ENCODE measurements around the gene TMEM53.

GRCh38 chr1:44695671-44696070 is 21.4 kb upstream of the TMEM53 start:
- no peak for TF ChIP-seq EP300 (IDR thresholded peaks at IDR 0.05)
- TF ChIP-seq POLR2A (IDR thresholded peaks at IDR 0.05), result no peak
- no peak for TF ChIP-seq CTCF (IDR thresholded peaks at IDR 0.05)

Data from ovary (tissue), 3 donors.